HCT116 (cell line): ENCODE results near the gene KPNA3. TPM values are rescaled to one million over a fixed set of nuclear protein-coding genes. Genes with fewer than 3 reads are reported as not detected.

Experiments
- ATAC-seq: fragments of 200-7000 bp; cut with Tn5 transposase; 2 replicates; pipeline ENCODE4 v1.9.1; 2020; ENCODE audit warnings: mild to moderate bottlenecking, moderate library complexity
- BruUV-seq: library from RNA; stranded (reverse); fragments of 400-500 nt; replicated peaks from 2 replicates; lab custom pipeline; 2021; lab: Mats Ljungman, UMichigan
- CTCF ChIA-PET: fragments of 300-600 bp; sonication (Branson Sonifier 250); formaldehyde crosslinking; loops from one replicate; lab custom pipeline; 2021; ENCODE audit warnings: antibody characterized with exemption; lab: Charles Lee
- POLR2A ChIA-PET: fragments of 300-600, 350-600 bp; sonication (Branson Sonifier 250); formaldehyde crosslinking; loops from one replicate; lab custom pipeline; 2021; ENCODE audit warnings: antibody characterized with exemption; lab: Charles Lee
- RAD21 ChIA-PET, 2 experiments: fragments of 300-600 bp; sonication (Branson Sonifier 250); formaldehyde crosslinking; loops; one replicate each; lab custom pipeline; 2023; ENCODE audit warnings: low total read pairs in 2 of 2; ENCODE audit not compliant: uncharacterized antibody in 2 of 2, unreplicated experiment in 2 of 2, low non-redundant PET in 1 of 2; lab: Charles Lee
- DNase-seq: peaks from one replicate; pipeline ENCODE4 v3.0.0-alpha.2; 2010; ENCODE audit warnings: low read depth, low spot score
- H2AFZ ChIP-seq: fragments of 200-600 bp; shearing (Covaris generic), sonication (generic); 2 replicates; pipeline ENCODE4 v1.6.1; 2017; ENCODE audit warnings: low read depth, mixed run types, mixed read lengths, antibody characterized with exemption, low read length; ENCODE audit not compliant: poor library complexity, severe bottlenecking
- H3K27ac ChIP-seq: 2 replicates; pipeline ENCODE4 v1.5.1; 2012; ENCODE audit warnings: low read depth, low read length
- H3K27me3 ChIP-seq: fragments of 200-600 bp; sonication (generic); 2 replicates; pipeline ENCODE4 v1.6.1; 2016; ENCODE audit warnings: mixed run types, low read length, mixed read lengths; ENCODE audit not compliant: insufficient read depth
- H3K36me3 ChIP-seq, 2 experiments: fragments of 200-500 bp in 1 of 2; fragments of 200-600 bp in 1 of 2; sonication (Bioruptor generic) in 1 of 2; sonication (generic) in 1 of 2; 2 replicates each; pipeline versions ENCODE4 v1.5.1 to v1.6.1; 2014 to 2016; ENCODE audit warnings: low read length in 2 of 2, inconsistent platforms in 1 of 2, mixed read lengths in 1 of 2, mixed run types in 1 of 2; ENCODE audit not compliant: insufficient read depth in 2 of 2, control insufficient read depth in 1 of 2
- H3K4me1 ChIP-seq, 2 experiments: fragments of 200-600 bp in 1 of 2; sonication (generic) in 1 of 2; 2 replicates each; pipeline versions ENCODE4 v1.5.1 to v1.6.1; 2012 to 2017; ENCODE audit warnings: low read length in 2 of 2, inconsistent platforms in 1 of 2, mild to moderate bottlenecking in 1 of 2, mixed read lengths in 1 of 2, mixed run types in 1 of 2, moderate library complexity in 1 of 2; ENCODE audit not compliant: insufficient read depth in 2 of 2, control insufficient read depth in 1 of 2
- H3K4me2 ChIP-seq: fragments of 200-600 bp; sonication (generic); 2 replicates; pipeline ENCODE4 v1.6.1; 2017; ENCODE audit warnings: mixed run types, low read length, mixed read lengths
- H3K4me3 ChIP-seq, 2 experiments: fragments of 200-600 bp in 1 of 2; sonication (generic) in 1 of 2; replicated peaks in 1 of 2; 2 replicates each; pipeline ENCODE4 v1.5.1; 2011 to 2016; ENCODE audit warnings: low read length in 2 of 2, control low read depth in 1 of 2, low read depth in 1 of 2, mild to moderate bottlenecking in 1 of 2, mixed read lengths in 1 of 2, mixed run types in 1 of 2
- H3K79me2 ChIP-seq: fragments of 200-600 bp; sonication (generic); 2 replicates; pipeline ENCODE4 v1.6.1; 2017; ENCODE audit warnings: mild to moderate bottlenecking, mixed run types, low read length, moderate library complexity, mixed read lengths; ENCODE audit not compliant: insufficient read depth
- H3K9ac ChIP-seq: fragments of 200-600 bp; sonication (generic); 2 replicates; pipeline ENCODE4 v1.6.1; 2016; ENCODE audit warnings: low read length, mixed read lengths
- H3K9me2 ChIP-seq: fragments of 200-600 bp; sonication (generic), shearing (Covaris generic); 2 replicates; pipeline ENCODE4 v1.6.1; 2017; ENCODE audit warnings: mixed run types, mild to moderate bottlenecking, moderate library complexity; ENCODE audit not compliant: insufficient read depth
- H3K9me3 ChIP-seq, 2 experiments: fragments of 200-500 bp in 1 of 2; fragments of 200-600 bp in 1 of 2; sonication (Bioruptor generic) in 1 of 2; sonication (generic) in 1 of 2; 2 replicates each; pipeline ENCODE4 v1.6.1; 2014 to 2017; ENCODE audit warnings: low read length in 2 of 2, mixed read lengths in 2 of 2, inconsistent platforms in 1 of 2, low read depth in 1 of 2, mild to moderate bottlenecking in 1 of 2, mixed run types in 1 of 2, moderate library complexity in 1 of 2; ENCODE audit not compliant: control insufficient read depth in 1 of 2, insufficient read depth in 1 of 2
- H4K20me1 ChIP-seq: fragments of 200-600 bp; sonication (generic), shearing (Covaris generic); 2 replicates; pipeline ENCODE4 v1.6.1; 2017; ENCODE audit warnings: mixed run types, mild to moderate bottlenecking, moderate library complexity; ENCODE audit not compliant: insufficient read depth
- CEBPB ChIP-seq: IDR thresholded peaks from 2 replicates; pipeline ENCODE4 v1.6.1; 2012; ENCODE audit warnings: low read depth
- CTCF ChIP-seq, 3 experiments: fragments of 200-600 bp in 1 of 3; sonication (generic) in 1 of 3; IDR thresholded peaks in 2 of 3; conservative IDR thresholded peaks in 1 of 3; 2 replicates each; pipeline ENCODE4 v1.5.1; 2012 to 2017; ENCODE audit warnings: low read depth in 2 of 3, low read length in 2 of 3, antibody characterized with exemption in 1 of 3, borderline replicate concordance in 1 of 3, control low read depth in 1 of 3, mild to moderate bottlenecking in 1 of 3, mixed read lengths in 1 of 3, mixed run types in 1 of 3, moderate library complexity in 1 of 3; ENCODE audit not compliant: insufficient read depth in 1 of 3
- EGR1 ChIP-seq: IDR thresholded peaks from 2 replicates; pipeline ENCODE4 v1.6.1; 2012; ENCODE audit warnings: low read depth
- ELF1 ChIP-seq: IDR thresholded peaks from 2 replicates; pipeline ENCODE4 v1.6.1; 2012; ENCODE audit warnings: low read depth, borderline replicate concordance
- EZH2 ChIP-seq: fragments of 200-600 bp; sonication (generic); IDR thresholded peaks from 2 replicates; pipeline ENCODE4 v1.6.1; 2017; ENCODE audit warnings: antibody characterized with exemption, mixed run types
- EZH2phosphoT487 ChIP-seq: fragments of 200-600 bp; IDR thresholded peaks from 2 replicates; pipeline ENCODE4 v1.6.1; 2018; ENCODE audit warnings: antibody characterized with exemption, borderline replicate concordance
- FOSL1 ChIP-seq: IDR thresholded peaks from 2 replicates; pipeline ENCODE4 v1.6.1; 2012; ENCODE audit warnings: low read depth
- POLR2AphosphoS5 ChIP-seq: IDR thresholded peaks from 2 replicates; pipeline ENCODE4 v1.6.1; 2011; ENCODE audit warnings: mild to moderate bottlenecking, low read depth, low read length, moderate library complexity
- RAD21 ChIP-seq: IDR thresholded peaks from 2 replicates; pipeline ENCODE4 v1.6.1; 2012; ENCODE audit warnings: low read depth, mild to moderate bottlenecking
- SP1 ChIP-seq: IDR thresholded peaks from 2 replicates; pipeline ENCODE4 v1.6.1; 2012; ENCODE audit warnings: low read depth
- SRF ChIP-seq: IDR thresholded peaks from 2 replicates; pipeline ENCODE4 v1.6.1; 2012; ENCODE audit warnings: low read depth
- intact Hi-C: fragments of 100-400 bp; cut with micrococcal nuclease; formaldehyde crosslinking; loops from 2 replicates; pipeline ENCODE4 v1.10.0; 2022
- total RNA-seq: library from RNA; stranded (reverse); gene quantifications from one replicate; pipeline ENCODE4 v1.2.1, GENCODE V29; 2021; ENCODE audit not compliant: unreplicated experiment
- TF ChIP-seq, protein P1 (sequence below): IDR thresholded peaks from 2 replicates; pipeline ENCODE4 v1.6.1; 2012; ENCODE audit warnings: low read depth
- TF ChIP-seq, protein P2 (sequence below): IDR thresholded peaks from 2 replicates; pipeline ENCODE4 v1.6.1; 2011; ENCODE audit warnings: mild to moderate bottlenecking, low read length, moderate library complexity; ENCODE audit not compliant: insufficient replicate concordance; ENCODE audit errors: extremely low read depth

KPNA3 gene
- total RNA-seq, 1 experiment from 2014 or later, result 45.0 TPM

DNA sequence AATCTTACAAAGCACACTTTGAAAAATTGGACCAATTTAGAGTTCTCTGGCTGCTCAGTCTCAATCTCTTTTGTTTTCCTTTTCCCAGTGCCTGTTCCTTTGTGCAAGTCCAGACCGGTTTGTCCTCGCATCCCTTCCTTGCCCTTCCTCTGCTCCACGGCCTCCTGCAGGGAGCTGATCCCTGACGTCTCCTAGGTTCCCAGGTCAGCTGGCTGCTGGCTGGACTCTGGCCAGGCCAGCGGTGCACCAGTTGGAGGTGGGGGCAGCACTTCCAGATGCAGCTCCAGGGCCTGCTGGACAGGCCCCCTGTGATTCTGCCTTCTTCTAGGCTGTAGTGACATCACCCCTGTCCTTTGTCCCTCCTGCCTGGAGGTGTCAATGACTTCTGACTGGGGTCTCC is 44.0 kb upstream of the KPNA3 start (continued):
- TF ChIP-seq, protein P1, sequence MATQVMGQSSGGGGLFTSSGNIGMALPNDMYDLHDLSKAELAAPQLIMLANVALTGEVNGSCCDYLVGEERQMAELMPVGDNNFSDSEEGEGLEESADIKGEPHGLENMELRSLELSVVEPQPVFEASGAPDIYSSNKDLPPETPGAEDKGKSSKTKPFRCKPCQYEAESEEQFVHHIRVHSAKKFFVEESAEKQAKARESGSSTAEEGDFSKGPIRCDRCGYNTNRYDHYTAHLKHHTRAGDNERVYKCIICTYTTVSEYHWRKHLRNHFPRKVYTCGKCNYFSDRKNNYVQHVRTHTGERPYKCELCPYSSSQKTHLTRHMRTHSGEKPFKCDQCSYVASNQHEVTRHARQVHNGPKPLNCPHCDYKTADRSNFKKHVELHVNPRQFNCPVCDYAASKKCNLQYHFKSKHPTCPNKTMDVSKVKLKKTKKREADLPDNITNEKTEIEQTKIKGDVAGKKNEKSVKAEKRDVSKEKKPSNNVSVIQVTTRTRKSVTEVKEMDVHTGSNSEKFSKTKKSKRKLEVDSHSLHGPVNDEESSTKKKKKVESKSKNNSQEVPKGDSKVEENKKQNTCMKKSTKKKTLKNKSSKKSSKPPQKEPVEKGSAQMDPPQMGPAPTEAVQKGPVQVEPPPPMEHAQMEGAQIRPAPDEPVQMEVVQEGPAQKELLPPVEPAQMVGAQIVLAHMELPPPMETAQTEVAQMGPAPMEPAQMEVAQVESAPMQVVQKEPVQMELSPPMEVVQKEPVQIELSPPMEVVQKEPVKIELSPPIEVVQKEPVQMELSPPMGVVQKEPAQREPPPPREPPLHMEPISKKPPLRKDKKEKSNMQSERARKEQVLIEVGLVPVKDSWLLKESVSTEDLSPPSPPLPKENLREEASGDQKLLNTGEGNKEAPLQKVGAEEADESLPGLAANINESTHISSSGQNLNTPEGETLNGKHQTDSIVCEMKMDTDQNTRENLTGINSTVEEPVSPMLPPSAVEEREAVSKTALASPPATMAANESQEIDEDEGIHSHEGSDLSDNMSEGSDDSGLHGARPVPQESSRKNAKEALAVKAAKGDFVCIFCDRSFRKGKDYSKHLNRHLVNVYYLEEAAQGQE, result no peak
- no peak for TF ChIP-seq EZH2phosphoT487
- TF ChIP-seq, all 23 proteins: peak for 0

DNA sequence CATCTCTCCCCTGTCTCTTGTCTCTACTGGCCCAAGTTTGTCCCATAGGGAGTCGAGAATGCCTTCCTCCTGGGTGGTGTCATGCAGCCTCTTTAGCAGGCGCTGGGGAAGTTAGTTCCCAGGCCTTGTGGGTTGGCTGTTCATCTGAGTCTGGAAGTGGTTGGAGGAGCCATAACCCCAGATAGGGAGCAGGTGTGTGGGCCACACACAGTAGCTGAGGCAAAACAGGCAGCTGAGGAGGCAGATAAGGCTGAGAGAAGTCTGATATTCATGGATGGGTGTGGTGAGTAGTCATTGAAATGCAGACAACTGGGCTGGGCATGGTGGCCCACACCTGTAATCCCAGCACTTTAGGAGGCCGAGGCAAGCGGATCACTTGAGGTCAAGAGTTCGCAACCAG is 40.9 kb upstream of the KPNA3 start:
- Histone ChIP-seq H3K4me2 (no peak overlapping the region), H2AFZ (no peak overlapping the region), H4K20me1 (no peaks in the 10 kb centered on the region), H3K9me3 (no peaks in the 10 kb centered on the region), H3K9me2 (no peaks in the 10 kb centered on the region), H3K79me2 (no peaks in the 10 kb centered on the region), H3K4me3 (no peak overlapping the region), H3K9ac (no peak overlapping the region), H3K4me1 (0 out of 4 replicates have a peak, but pooled peaks cover 0 to 4% of the 10 kb centered on the region in 2 experiments), H3K36me3 (no peaks in the 10 kb centered on the region), H3K27me3 (no peaks in the 10 kb centered on the region), H3K27ac (no peak overlapping the region)
- POLR2A ChIA-PET, result no interaction called here
- intact Hi-C loops, result no loop called here
- ATAC-seq (no peak), DNase-seq (no peak)
- RAD21 ChIA-PET, result no interaction called here
- CTCF ChIA-PET, result no interaction called here
- BruUV-seq, result no TSS peak
- TF ChIP-seq FOSL1 (no peak), EGR1 (no peak), EZH2 (no peak), CTCF (IDR thresholded peaks at IDR 0.05 in 2 of 3, conservative IDR thresholded peaks at IDR 0.05 in 1 of 3; ENCODE audit: borderline replicate concordance in 1 of 3, insufficient read depth in 1 of 3, low read depth in 2 of 3, low read length in 2 of 3) (no peak), CEBPB (no peak), ELF1 (no peak), POLR2AphosphoS5 (no peak), SP1 (no peak), SRF (no peak), EZH2phosphoT487 (no peak), RAD21 (no peak)
- TF ChIP-seq, protein P2, sequence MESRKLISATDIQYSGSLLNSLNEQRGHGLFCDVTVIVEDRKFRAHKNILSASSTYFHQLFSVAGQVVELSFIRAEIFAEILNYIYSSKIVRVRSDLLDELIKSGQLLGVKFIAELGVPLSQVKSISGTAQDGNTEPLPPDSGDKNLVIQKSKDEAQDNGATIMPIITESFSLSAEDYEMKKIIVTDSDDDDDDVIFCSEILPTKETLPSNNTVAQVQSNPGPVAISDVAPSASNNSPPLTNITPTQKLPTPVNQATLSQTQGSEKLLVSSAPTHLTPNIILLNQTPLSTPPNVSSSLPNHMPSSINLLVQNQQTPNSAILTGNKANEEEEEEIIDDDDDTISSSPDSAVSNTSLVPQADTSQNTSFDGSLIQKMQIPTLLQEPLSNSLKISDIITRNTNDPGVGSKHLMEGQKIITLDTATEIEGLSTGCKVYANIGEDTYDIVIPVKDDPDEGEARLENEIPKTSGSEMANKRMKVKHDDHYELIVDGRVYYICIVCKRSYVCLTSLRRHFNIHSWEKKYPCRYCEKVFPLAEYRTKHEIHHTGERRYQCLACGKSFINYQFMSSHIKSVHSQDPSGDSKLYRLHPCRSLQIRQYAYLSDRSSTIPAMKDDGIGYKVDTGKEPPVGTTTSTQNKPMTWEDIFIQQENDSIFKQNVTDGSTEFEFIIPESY, result no peak
- TF ChIP-seq, protein P1, result no peak
